A549 (cell line): ENCODE data around the gene ACE2.

Source experiments
- CTCF ChIP-seq: fragments of >200 bp; sonication (Bioruptor Twin); formaldehyde crosslinking; IDR thresholded peaks from 3 replicates; pipeline ENCODE4 v1.5.1; 2016
- ELK1 ChIP-seq: fragments of 150-350 bp; IDR thresholded peaks from 2 replicates; pipeline ENCODE4 v1.6.1; 2014; ENCODE audit warnings: low read depth, mild to moderate bottlenecking, low read length
- EP300 ChIP-seq, 2 experiments: fragments of >200 bp; sonication (Bioruptor Twin); formaldehyde crosslinking; IDR thresholded peaks; 2 replicates in 1 of 2; 3 replicates in 1 of 2; pipeline ENCODE4 v1.6.1; 2016 to 2017
- GATA3 ChIP-seq: IDR thresholded peaks from 2 replicates; pipeline ENCODE4 v1.6.1; 2012; ENCODE audit warnings: borderline replicate concordance
- HDAC2 ChIP-seq: fragments of 200-600 bp; sonication (generic); IDR thresholded peaks from 2 replicates; pipeline ENCODE4 v1.6.1; 2016
- JUNB ChIP-seq: fragments of >200 bp; sonication (Bioruptor Twin); formaldehyde crosslinking; IDR thresholded peaks from 2 replicates; pipeline ENCODE4 v1.6.1; 2016
- POLR2A ChIP-seq: IDR thresholded peaks from 2 replicates; pipeline ENCODE4 v1.6.1; 2012; ENCODE audit warnings: mild to moderate bottlenecking, low read length
- RAD21 ChIP-seq, 2 experiments: fragments of >200 bp in 1 of 2; sonication (Bioruptor Twin) in 1 of 2; formaldehyde crosslinking in 1 of 2; IDR thresholded peaks in 1 of 2; conservative IDR thresholded peaks in 1 of 2; 2 replicates in 1 of 2; 3 replicates in 1 of 2; pipeline ENCODE4 v1.6.1; 2012 to 2018; ENCODE audit warnings: inconsistent platforms in 1 of 2
- RARB ChIP-seq: fragments of 250-450 bp; sonication (Bioruptor Pico); IDR thresholded peaks from 2 replicates; pipeline ENCODE4 v1.8.0; 2021; ENCODE audit warnings: mild to moderate bottlenecking, moderate library complexity
- REST ChIP-seq: fragments of 200-600 bp; sonication (generic); IDR thresholded peaks from 2 replicates; pipeline ENCODE4 v1.6.1; 2016; ENCODE audit warnings: antibody characterized with exemption, mild to moderate bottlenecking, moderate library complexity
- RFX5 ChIP-seq: fragments of 450-650 bp; IDR thresholded peaks from 2 replicates; pipeline ENCODE4 v1.7.1; 2014; ENCODE audit warnings: antibody characterized with exemption, mild to moderate bottlenecking, moderate library complexity
- SMC3 ChIP-seq: fragments of >200 bp; sonication (Bioruptor Twin); formaldehyde crosslinking; IDR thresholded peaks from 3 replicates; pipeline ENCODE4 v1.6.1; 2018; ENCODE audit warnings: inconsistent platforms
- TP53 ChIP-seq: fragments of 250-450 bp; sonication (Bioruptor Pico); IDR thresholded peaks from 2 replicates; pipeline ENCODE4 v1.5.0; 2021; ENCODE audit warnings: mild to moderate bottlenecking, moderate library complexity
- TF ChIP-seq, protein P1 (sequence below): fragments of 450-650 bp; IDR thresholded peaks from 2 replicates; pipeline ENCODE4 v1.6.1; 2014; ENCODE audit warnings: antibody characterized with exemption

DNA sequence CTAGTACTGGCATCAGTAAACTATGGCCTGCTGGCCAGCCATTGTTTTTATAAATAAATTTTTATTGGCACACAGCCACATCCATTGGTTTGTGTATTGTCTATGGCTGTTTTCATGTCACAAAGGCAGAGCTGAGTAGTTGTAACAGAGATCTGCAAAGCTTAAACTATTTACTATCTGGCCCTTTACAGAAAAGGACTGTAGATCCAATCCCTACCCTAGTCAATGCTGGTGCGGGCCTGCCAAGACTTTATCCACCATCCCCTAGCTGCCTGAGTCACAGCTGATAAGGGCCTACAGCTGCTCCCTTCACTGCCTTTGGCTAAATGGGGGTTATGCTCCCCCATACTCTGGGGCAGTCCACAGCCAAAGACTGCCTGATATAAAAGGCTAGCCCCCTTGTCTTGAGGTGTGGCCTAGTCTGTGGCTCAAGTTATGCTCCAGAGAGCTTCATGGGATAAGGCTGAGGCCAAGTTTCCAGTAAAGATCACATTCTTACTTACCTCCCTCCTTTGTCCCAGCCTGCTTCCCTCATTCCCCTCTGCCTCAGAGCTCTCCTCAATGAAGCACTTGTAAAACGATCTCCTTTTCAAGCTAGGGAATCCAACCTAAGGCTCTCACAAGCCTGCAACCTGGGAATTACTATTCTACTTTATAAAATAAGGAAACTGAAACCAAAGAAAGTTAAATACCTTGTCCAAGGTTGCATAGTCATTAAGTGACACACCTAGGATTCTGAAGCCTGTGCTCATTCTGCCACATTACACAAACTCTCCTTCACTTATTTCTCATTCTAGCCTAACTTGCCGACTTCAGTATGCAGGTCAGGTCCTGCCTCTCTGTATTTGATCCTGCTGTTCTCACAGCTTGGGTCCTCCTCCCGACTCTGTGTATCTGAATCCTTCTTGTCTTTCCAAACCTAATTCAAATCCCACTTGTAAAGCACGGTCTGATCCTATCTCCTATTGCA, 20.7 kb downstream of the ACE2 start:
- TF ChIP-seq HDAC2 = no peak
- TF ChIP-seq REST = no peak
- TF ChIP-seq GATA3 = no peak
- no peak for TF ChIP-seq CTCF
- TF ChIP-seq RFX5 = no peak
- TF ChIP-seq JUNB = no peak
- TF ChIP-seq EP300 (IDR thresholded peaks at IDR 0.05) = no peak
- no peak for TF ChIP-seq SMC3
- no peak for TF ChIP-seq POLR2A
- TF ChIP-seq TP53 (CRISPR knock-in tag) = no peak
- no peak for TF ChIP-seq RAD21 (conservative IDR thresholded peaks at IDR 0.05 in 1 of 2, IDR thresholded peaks at IDR 0.05 in 1 of 2)
- TF ChIP-seq, protein P1, sequence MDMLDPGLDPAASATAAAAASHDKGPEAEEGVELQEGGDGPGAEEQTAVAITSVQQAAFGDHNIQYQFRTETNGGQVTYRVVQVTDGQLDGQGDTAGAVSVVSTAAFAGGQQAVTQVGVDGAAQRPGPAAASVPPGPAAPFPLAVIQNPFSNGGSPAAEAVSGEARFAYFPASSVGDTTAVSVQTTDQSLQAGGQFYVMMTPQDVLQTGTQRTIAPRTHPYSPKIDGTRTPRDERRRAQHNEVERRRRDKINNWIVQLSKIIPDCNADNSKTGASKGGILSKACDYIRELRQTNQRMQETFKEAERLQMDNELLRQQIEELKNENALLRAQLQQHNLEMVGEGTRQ = no peak
- no peak for TF ChIP-seq ELK1
- no peak for TF ChIP-seq RARB (CRISPR knock-in tag)
